ENCODE data around the gene PRRT4. TPM values are rescaled to one million over a fixed set of nuclear protein-coding genes. Genes with fewer than 3 reads are reported as not detected.
A peak's percentile ranks its signal among the peaks of the same experiment; 100 is the strongest.

Gene PRRT4
- total RNA-seq, 1 donor from 2014 or later = under 0.01 TPM

GRCh38 chr7:128359336-128359735 lies 2.2 kb downstream of the PRRT4 start:
- peaks cover 2% of the 10 kb centered on the region for H3K27me3 ChIP-seq (ENCODE audit: control insufficient read depth, insufficient read depth, low read length)
- no peak overlapping the region for H3K4me3 ChIP-seq (ENCODE audit: low read depth, low read length)
- TF ChIP-seq CTCF (IDR thresholded peaks at IDR 0.05; ENCODE audit: insufficient read depth, low read length, severe bottlenecking) = no peak
- H3K36me3 ChIP-seq (ENCODE audit: control insufficient read depth, insufficient read depth, low read length) = no peaks in the 10 kb centered on the region
- no peak for DNase-seq (ENCODE audit: low read depth)
- no peak for FAIRE-seq

GRCh38 chr7:128358233-128358632 lies 3.3 kb downstream of the PRRT4 start:
- DNase-seq (ENCODE audit: low read depth) (no peak), FAIRE-seq (peak; percentile 43)
- Histone ChIP-seq H3K36me3 (ENCODE audit: control insufficient read depth, insufficient read depth, low read length) (no peaks in the 10 kb centered on the region), H3K27me3 (ENCODE audit: control insufficient read depth, insufficient read depth, low read length) (peaks cover 5% of the 10 kb centered on the region), H3K4me3 (ENCODE audit: low read depth, low read length) (no peak overlapping the region)
- no peak for TF ChIP-seq CTCF (IDR thresholded peaks at IDR 0.05; ENCODE audit: insufficient read depth, low read length, severe bottlenecking)

DNA sequence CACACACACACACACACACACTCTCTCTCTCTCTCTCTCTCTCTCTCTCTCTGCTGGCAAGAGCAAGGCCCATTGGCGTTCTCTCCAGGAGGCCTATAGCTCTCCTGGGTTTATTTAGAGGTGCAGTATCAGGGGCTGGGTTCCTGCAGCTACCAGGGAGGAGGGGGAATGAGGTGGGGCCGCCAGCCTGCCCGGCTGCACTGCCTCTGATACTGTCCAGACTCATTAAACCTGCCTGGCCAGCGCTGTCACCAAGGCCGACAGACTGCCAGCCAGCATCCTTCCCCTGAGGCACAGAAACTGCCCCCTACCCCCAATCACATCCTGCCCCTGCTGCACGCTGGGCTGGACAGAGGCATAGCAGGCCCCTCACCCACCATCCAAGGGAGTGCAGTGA lies 4.3 kb downstream of the PRRT4 start:
- FAIRE-seq (no peak), DNase-seq (ENCODE audit: low read depth) (no peak)
- TF ChIP-seq CTCF (IDR thresholded peaks at IDR 0.05; ENCODE audit: insufficient read depth, low read length, severe bottlenecking) = no peak
- H3K27me3 ChIP-seq (ENCODE audit: control insufficient read depth, insufficient read depth, low read length) = peaks cover 9% of the 10 kb centered on the region
- no peak overlapping the region for H3K4me3 ChIP-seq (ENCODE audit: low read depth, low read length)
- no peaks in the 10 kb centered on the region for H3K36me3 ChIP-seq (ENCODE audit: control insufficient read depth, insufficient read depth, low read length)

GRCh38 chr7:128356546-128357216 lies 4.8 kb downstream of the PRRT4 start:
- FAIRE-seq (no peak), DNase-seq (ENCODE audit: low read depth) (no peak)
- no peak overlapping the region for H3K4me3 ChIP-seq (ENCODE audit: low read depth, low read length)
- no peaks in the 10 kb centered on the region for H3K36me3 ChIP-seq (ENCODE audit: control insufficient read depth, insufficient read depth, low read length)
- peaks cover 9% of the 10 kb centered on the region for H3K27me3 ChIP-seq (ENCODE audit: control insufficient read depth, insufficient read depth, low read length)
- TF ChIP-seq CTCF (IDR thresholded peaks at IDR 0.05; ENCODE audit: insufficient read depth, low read length, severe bottlenecking) = no peak

GRCh38 chr7:128353610-128354009 lies 7.9 kb downstream of the PRRT4 start:
- H3K27me3 ChIP-seq (ENCODE audit: control insufficient read depth, insufficient read depth, low read length) = peaks cover 21% of the 10 kb centered on the region
- no peaks in the 10 kb centered on the region for H3K36me3 ChIP-seq (ENCODE audit: control insufficient read depth, insufficient read depth, low read length)
- no peak overlapping the region for H3K4me3 ChIP-seq (ENCODE audit: low read depth, low read length)
- no peak for FAIRE-seq
- no peak for DNase-seq (ENCODE audit: low read depth)
- no peak for TF ChIP-seq CTCF (IDR thresholded peaks at IDR 0.05; ENCODE audit: insufficient read depth, low read length, severe bottlenecking)

DNA sequence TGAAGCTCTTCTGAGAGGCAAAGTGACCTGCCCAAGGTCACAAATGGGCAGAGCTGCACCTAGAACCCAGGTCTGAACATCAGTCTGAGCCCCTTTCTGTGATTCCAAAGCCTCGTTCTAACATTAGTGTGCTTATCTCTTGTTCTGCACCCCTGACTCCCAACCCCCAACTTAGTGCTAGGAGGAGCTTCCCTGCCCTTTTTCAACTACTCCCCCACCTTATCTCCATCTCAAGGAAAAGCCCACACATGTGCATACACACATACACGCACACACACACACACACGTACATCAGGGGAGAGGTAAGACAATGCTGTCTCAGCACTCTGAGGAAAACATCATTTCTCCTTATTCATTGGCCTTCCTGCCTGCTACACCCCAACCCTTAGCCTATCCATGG lies 8.3 kb downstream of the PRRT4 start:
- Histone ChIP-seq H3K27me3 (ENCODE audit: control insufficient read depth, insufficient read depth, low read length) (peaks cover 22% of the 10 kb centered on the region), H3K4me3 (ENCODE audit: low read depth, low read length) (no peak overlapping the region), H3K36me3 (ENCODE audit: control insufficient read depth, insufficient read depth, low read length) (no peaks in the 10 kb centered on the region)
- no peak for TF ChIP-seq CTCF (IDR thresholded peaks at IDR 0.05; ENCODE audit: insufficient read depth, low read length, severe bottlenecking)
- DNase-seq (ENCODE audit: low read depth) = no peak
- peak; percentile 68 for FAIRE-seq

Data from bronchial epithelial cell (primary cell).